Naive B cell (primary cell): ENCODE results near the gene TEAD3. TPM values are rescaled to one million over a fixed set of nuclear protein-coding genes. Genes with fewer than 3 reads are reported as not detected.
A peak's percentile ranks its signal among the peaks of the same experiment; 100 is the strongest.

Experiments
- ATAC-seq, 2 donors: fragments of 150-1000 bp; cut with Tn5 transposase; 2 replicates each; pipeline ENCODE4 v1.10.0; 2021; ENCODE audit warnings: low read depth in 2 of 2, mild to moderate bottlenecking in 2 of 2, moderate library complexity in 2 of 2
- DNase-seq: peaks from one replicate; pipeline ENCODE4 v3.0.0; 2022
- H3K27ac Mint-ChIP-seq, 6 donors: one replicate each; pipeline ENCODE4 v1.8.0; 2020 to 2022; ENCODE audit warnings: mild to moderate bottlenecking in 6 of 6, mixed read lengths in 6 of 6, moderate library complexity in 5 of 6, inconsistent platforms in 2 of 6
- H3K27me3 Mint-ChIP-seq, 3 donors: one replicate each; pipeline ENCODE4 v1.8.0; 2021 to 2022; ENCODE audit warnings: mixed read lengths in 3 of 3, mild to moderate bottlenecking in 1 of 3
- H3K36me3 Mint-ChIP-seq, 2 donors: one replicate each; pipeline ENCODE4 v1.8.0; 2020 to 2022; ENCODE audit warnings: mixed read lengths in 2 of 2, inconsistent platforms in 1 of 2, mild to moderate bottlenecking in 1 of 2
- H3K4me1 Mint-ChIP-seq, 3 donors: one replicate each; pipeline ENCODE4 v1.8.0; 2020 to 2022; ENCODE audit warnings: mixed read lengths in 3 of 3, inconsistent platforms in 1 of 3, mild to moderate bottlenecking in 1 of 3, moderate library complexity in 1 of 3
- H3K4me3 Mint-ChIP-seq, 8 donors: one replicate each; pipeline ENCODE4 v1.8.0; 2020 to 2022; ENCODE audit warnings: mild to moderate bottlenecking in 8 of 8, mixed read lengths in 8 of 8, moderate library complexity in 8 of 8, inconsistent platforms in 2 of 8
- H3K9me3 Mint-ChIP-seq, 7 donors: one replicate each; pipeline ENCODE4 v1.8.0; 2020 to 2022; ENCODE audit warnings: mixed read lengths in 7 of 7, mild to moderate bottlenecking in 5 of 7, inconsistent platforms in 2 of 7, moderate library complexity in 1 of 7
- polyA plus RNA-seq, 6 donors: library from polyadenylated mRNA; unstranded; fragments of 300-500 nt; fragmentation: Illumina TruSeq; gene quantifications; one replicate each; pipeline ENCODE4 v1.2.3, GENCODE V29; 2021; ENCODE audit warnings: low read depth in 6 of 6

The TEAD3 gene
- polyA plus RNA-seq, 6 donors from 2014 or later: 0.14 to 0.47 (median 0.45) TPM; not detected in 3

- peaks cover 0 to 4% (median 0%) of the 10 kb centered on the region in 7 donors for H3K9me3 Mint-ChIP-seq
- peaks cover 34 to 64% (median 60%) of the 10 kb centered on the region in 3 donors for H3K27me3 Mint-ChIP-seq
- no peak for ATAC-seq
- no peak overlapping the region for H3K27ac Mint-ChIP-seq
- H3K4me3 Mint-ChIP-seq: no peak overlapping the region
- DNase-seq: no peak
- no peaks in the 10 kb centered on the region for H3K36me3 Mint-ChIP-seq
- peaks cover 0 to 29% (median 9%) of the 10 kb centered on the region in 3 donors for H3K4me1 Mint-ChIP-seq
Observed at GRCh38 chr6:35508027-35508426, 11.1 kb upstream of the TEAD3 start.

- Mint-ChIP-seq H3K9me3 (peaks cover 0 to 4% (median 0%) of the 10 kb centered on the region in 7 donors), H3K27me3 (peaks cover 38 to 62% (median 53%) of the 10 kb centered on the region in 3 donors), H3K27ac (peak overlapping the region in 1 of 6 donors; percentile 57)
Observed at GRCh38 chr6:35507221-35507620, 10.3 kb upstream of the TEAD3 start.

DNA sequence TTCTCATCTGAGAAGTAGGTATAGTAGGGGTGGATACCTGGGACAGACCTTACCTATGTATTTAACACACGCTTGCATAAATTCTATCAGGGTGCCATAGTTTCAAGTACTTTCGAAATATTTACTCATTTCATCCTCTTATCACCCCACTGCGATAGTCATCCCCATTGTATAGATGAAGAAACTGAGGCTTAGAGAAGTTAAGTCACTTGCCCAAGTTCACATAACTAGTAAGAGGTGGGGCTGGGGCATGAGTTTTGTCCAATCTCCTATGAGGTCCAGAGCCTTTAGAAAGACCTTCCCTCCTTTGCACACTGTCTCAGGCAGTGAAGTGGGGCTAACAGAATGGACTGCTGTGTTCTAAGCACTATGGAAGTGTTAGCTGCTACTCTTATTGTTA lies 9.7 kb upstream of the TEAD3 start:
- H3K27ac Mint-ChIP-seq: no peak overlapping the region
- H3K9me3 Mint-ChIP-seq: peaks cover 0 to 4% (median 0%) of the 10 kb centered on the region in 7 donors
- H3K27me3 Mint-ChIP-seq: peaks cover 42 to 61% (median 55%) of the 10 kb centered on the region in 3 donors
- peaks cover 0 to 20% (median 4%) of the 10 kb centered on the region in 3 donors for H3K4me1 Mint-ChIP-seq
- ATAC-seq: no peak
- no peak for DNase-seq
- no peaks in the 10 kb centered on the region for H3K36me3 Mint-ChIP-seq
- no peak overlapping the region for H3K4me3 Mint-ChIP-seq

More at GRCh38 chr6:35507221-35507620, 10.3 kb upstream of the TEAD3 start:
- Mint-ChIP-seq H3K4me1 (peaks cover 0 to 27% (median 6%) of the 10 kb centered on the region in 3 donors), H3K4me3 (no peak overlapping the region), H3K36me3 (no peaks in the 10 kb centered on the region)
- no peak for DNase-seq
- ATAC-seq: no peak

DNA sequence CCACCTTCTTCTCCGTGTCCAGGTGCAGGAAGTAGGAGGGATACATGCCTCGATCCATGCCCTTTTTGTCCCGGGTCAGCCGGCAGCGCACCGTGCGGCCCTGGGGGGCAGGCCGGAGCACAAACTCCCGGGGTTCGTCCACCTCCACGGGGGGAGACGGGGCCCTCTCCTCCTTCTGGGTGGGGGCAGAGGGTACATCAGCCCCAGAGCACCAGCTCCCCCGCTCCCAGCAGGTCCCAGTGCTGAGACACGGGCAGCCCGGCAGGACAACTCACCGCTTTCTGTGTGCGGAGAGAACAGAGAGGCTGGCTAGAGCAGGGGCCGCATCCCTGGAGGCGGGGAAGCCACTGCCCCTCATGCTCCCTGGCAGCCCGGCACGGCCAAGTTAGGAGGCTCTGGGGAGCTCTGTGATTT lies 9.1 kb upstream of the TEAD3 start:
- Mint-ChIP-seq H3K4me3 (no peak overlapping the region), H3K9me3 (peaks cover 0 to 4% (median 0%) of the 10 kb centered on the region in 7 donors), H3K4me1 (peaks cover 0 to 15% (median 4%) of the 10 kb centered on the region in 3 donors), H3K27me3 (peaks cover 39 to 60% (median 55%) of the 10 kb centered on the region in 3 donors), H3K36me3 (no peaks in the 10 kb centered on the region), H3K27ac (no peak overlapping the region)
- DNase-seq (no peak), ATAC-seq (no peak)

DNA sequence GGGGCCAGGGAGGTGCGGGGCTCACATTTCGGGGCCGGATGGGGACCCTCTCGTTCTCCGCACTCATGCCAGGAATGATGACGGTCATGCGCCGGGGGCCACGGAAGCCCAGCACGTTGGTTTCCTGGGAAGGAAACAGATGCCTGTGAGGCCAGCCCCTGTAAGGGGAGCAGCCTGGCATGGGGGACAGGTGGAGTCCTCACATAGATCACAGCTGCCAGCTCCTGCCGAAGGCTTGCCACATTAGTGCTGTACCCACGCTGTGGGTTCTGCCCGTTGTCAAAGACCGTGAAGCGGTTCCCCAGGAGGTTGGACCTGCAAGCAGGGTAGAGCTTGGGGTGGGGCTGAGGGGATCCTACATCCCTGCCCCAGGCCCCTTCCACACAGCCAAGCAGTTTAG lies 6.7 kb upstream of the TEAD3 start:
- H3K36me3 Mint-ChIP-seq: no peaks in the 10 kb centered on the region
- peaks cover 0 to 4% (median 0%) of the 10 kb centered on the region in 7 donors for H3K9me3 Mint-ChIP-seq
- H3K27ac Mint-ChIP-seq: no peak overlapping the region
- H3K4me3 Mint-ChIP-seq: peak overlapping the region in 1 of 8 donors; percentile 15
- ATAC-seq (no peak), DNase-seq (no peak)
- peaks cover 46 to 60% (median 55%) of the 10 kb centered on the region in 3 donors for H3K27me3 Mint-ChIP-seq
- H3K4me1 Mint-ChIP-seq: peaks cover 3 to 5% (median 4%) of the 10 kb centered on the region in 3 donors

GRCh38 chr6:35501784-35502183 lies 4.9 kb upstream of the TEAD3 start:
- Mint-ChIP-seq H3K36me3 (no peaks in the 10 kb centered on the region), H3K27ac (peak overlapping the region in 1 of 6 donors; percentile 43), H3K4me1 (peaks cover 9 to 11% (median 11%) of the 10 kb centered on the region in 3 donors), H3K9me3 (no peaks in the 10 kb centered on the region), H3K4me3 (no peak overlapping the region), H3K27me3 (peaks cover 50 to 60% (median 51%) of the 10 kb centered on the region in 3 donors)
- no peak for DNase-seq
- no peak for ATAC-seq

GRCh38 chr6:35500782-35501181 lies 3.9 kb upstream of the TEAD3 start:
- H3K36me3 Mint-ChIP-seq: no peaks in the 10 kb centered on the region
- peaks cover 9 to 11% (median 11%) of the 10 kb centered on the region in 3 donors for H3K4me1 Mint-ChIP-seq
- ATAC-seq (no peak), DNase-seq (no peak)
- H3K27ac Mint-ChIP-seq: peak overlapping the region in 1 of 6 donors; percentile 75
- no peaks in the 10 kb centered on the region for H3K9me3 Mint-ChIP-seq
- peak overlapping the region in 2 of 8 donors; percentile 30 to 87 for H3K4me3 Mint-ChIP-seq
- H3K27me3 Mint-ChIP-seq: peaks cover 42 to 63% (median 45%) of the 10 kb centered on the region in 3 donors

DNA sequence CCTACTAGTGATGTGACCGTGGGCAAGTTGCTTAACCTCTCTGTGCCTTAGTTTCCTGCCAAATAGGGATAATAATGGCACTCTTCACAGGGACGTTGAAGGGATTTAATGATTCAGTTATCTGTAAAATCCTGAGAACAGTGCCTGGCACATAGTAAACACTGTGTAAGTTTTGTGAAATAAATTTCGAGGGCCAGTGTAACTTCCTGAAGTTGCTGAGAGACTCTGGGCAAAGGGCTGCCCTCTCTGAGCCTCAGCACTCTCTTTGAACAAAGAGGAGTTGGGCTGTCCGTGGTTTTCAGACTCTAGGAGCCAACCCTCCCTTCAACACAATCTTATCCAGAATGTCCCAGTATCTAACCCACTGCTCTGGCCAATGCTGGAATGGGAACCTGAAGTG lies 2.5 kb upstream of the TEAD3 start:
- no peak for ATAC-seq
- peaks cover 40 to 61% (median 42%) of the 10 kb centered on the region in 3 donors for H3K27me3 Mint-ChIP-seq
- peaks cover 9 to 19% (median 14%) of the 10 kb centered on the region in 3 donors for H3K4me1 Mint-ChIP-seq
- no peak overlapping the region for H3K27ac Mint-ChIP-seq
- H3K4me3 Mint-ChIP-seq: peak overlapping the region in 3 of 8 donors; percentile 77 to 87 (median 77)
- DNase-seq: no peak
- H3K36me3 Mint-ChIP-seq: no peaks in the 10 kb centered on the region
- H3K9me3 Mint-ChIP-seq: no peaks in the 10 kb centered on the region

DNA sequence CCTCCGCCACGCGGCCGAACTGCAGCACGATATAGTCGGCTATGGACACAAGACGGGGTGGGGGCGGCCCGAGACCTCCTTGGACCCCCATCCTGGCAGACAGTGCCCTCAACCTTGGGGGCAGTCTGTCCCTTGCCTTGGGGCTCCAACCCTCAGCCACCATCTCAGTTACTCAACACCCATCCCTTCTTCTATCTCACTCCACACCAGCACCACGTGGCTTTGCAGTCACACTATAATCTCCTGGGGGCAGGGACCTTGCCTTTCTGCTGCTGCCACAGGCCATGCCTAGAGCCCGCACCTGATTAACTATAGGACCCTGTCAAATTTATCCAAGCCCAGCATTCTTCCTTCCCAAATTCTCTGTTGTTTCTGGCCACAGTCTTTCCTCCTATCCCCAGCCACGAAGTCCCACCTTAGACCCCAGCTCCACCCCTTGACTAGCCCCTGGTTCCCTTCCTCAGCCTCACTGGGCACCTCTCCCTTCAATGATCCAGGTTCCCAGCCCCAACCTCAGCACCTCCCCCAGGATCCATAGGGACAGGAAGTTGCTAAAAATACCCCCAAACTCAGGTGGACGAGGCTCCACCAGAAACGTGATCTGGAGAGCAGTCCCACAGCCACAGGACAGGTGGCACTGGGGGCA lies 1.7 kb upstream of the TEAD3 start:
- H3K4me1 Mint-ChIP-seq: peaks cover 14 to 25% (median 19%) of the 10 kb centered on the region in 3 donors
- H3K36me3 Mint-ChIP-seq: no peaks in the 10 kb centered on the region
- H3K27me3 Mint-ChIP-seq: peaks cover 42 to 57% (median 45%) of the 10 kb centered on the region in 3 donors
- no peaks in the 10 kb centered on the region for H3K9me3 Mint-ChIP-seq
- peak overlapping the region; percentile 69 to 90 (median 78) for H3K4me3 Mint-ChIP-seq
- ATAC-seq (no peak), DNase-seq (no peak)
- H3K27ac Mint-ChIP-seq: peak overlapping the region in 3 of 6 donors; percentile 49 to 77 (median 67)

DNA sequence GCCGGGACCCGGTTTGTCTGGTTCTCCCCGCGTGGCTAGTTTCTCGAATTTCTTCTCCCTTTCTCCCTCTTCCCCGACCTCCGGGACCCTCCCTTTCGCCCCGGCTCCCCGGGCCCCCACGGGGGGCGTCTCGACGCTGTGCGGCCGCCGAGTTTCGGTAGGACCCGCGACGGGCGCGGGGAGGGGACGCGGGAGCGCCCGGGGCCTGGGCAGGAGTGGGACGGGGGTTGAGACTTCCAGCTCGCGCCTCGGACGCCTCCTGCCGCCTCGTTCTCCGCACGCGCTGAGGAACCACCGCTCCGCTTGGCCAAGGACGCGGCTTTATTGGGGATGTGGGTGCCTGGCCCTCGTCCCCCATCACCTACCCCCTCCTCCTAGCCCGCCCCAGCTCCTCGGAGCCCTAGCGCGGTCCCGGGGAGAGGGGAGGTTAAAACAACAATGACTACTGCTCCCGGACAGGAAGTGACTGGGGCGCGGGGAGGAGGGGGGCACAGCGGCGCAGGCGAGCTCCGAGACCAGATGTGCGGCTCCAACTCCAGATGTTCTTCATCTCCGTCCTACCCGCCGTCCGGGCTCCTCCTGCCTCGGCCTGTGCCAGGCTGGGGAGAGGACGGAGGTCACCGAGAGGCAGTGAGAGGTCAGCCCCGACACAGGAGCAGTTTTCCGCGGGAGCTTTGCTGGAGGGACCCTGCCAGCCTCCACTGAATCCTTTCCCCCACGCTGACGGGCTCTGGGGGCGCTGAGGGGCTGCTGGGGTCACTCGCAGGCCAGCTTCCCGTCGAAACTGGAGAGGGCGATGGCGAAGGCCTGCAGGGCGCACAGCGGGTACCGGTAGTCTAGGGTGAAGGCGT lies 917 bp upstream of the TEAD3 start:
- Mint-ChIP-seq H3K36me3 (no peaks in the 10 kb centered on the region), H3K9me3 (no peaks in the 10 kb centered on the region), H3K4me3 (peak overlapping the region; percentile 70 to 90 (median 80)), H3K4me1 (peaks cover 16 to 30% (median 20%) of the 10 kb centered on the region in 3 donors), H3K27me3 (peaks cover 40 to 56% (median 45%) of the 10 kb centered on the region in 3 donors), H3K27ac (peak overlapping the region in 2 of 6 donors; percentile 49 to 77)
- DNase-seq (peak; percentile 20), ATAC-seq (peak; percentile 27 to 34)

- ATAC-seq: no peak
- Mint-ChIP-seq H3K27ac (no peak overlapping the region), H3K4me1 (peaks cover 21 to 32% (median 23%) of the 10 kb centered on the region in 3 donors), H3K27me3 (peaks cover 32 to 52% (median 41%) of the 10 kb centered on the region in 3 donors), H3K9me3 (no peaks in the 10 kb centered on the region), H3K4me3 (peak overlapping the region; percentile 66 to 90 (median 84)), H3K36me3 (no peaks in the 10 kb centered on the region)
- no peak for DNase-seq
Observed at GRCh38 chr6:35496036-35496840, 641 bp downstream of the TEAD3 start.

DNA sequence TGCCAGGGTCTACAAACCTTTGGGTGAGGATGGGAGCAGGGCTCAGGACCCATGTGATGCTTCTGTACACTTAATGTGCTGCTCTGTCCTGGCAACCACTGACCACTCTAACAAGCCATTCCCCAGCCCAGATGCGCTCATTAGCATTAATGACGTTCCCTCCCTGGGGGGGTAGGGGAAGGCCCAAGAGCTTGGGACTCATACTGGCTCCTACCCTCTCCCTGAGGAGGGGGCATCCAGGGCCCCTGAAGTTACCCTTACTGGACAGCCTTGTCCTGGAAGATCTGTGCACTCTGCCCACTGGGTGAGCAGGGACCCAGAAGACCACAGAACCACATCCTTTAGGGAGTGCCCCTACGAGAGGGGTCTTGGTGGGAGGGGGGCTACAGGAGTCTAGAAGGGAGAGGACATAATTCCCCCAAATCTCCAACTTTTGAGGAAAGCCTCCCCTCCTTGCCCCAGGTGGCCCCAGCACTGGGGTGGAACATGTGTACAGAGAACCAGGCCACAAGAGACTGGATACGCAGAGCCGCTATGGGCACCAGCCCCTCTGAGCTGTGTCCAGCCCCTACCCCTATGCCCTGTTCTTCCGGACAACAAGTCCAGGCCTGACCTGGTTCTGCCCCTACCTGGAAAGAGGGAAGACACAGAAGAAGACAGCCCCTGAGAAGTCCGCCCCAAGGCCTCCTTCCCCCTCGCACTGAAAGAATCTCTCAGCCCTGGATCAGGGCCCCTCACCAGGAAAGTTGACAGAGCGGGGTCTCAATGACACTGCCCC lies 1.4 kb downstream of the TEAD3 start:
- Mint-ChIP-seq H3K36me3 (no peaks in the 10 kb centered on the region), H3K27ac (peak overlapping the region in 1 of 6 donors; percentile 15)

More for the DNA sequence above, 1.4 kb downstream of the TEAD3 start:
- ATAC-seq (no peak), DNase-seq (no peak)
- Mint-ChIP-seq H3K4me1 (peaks cover 21 to 32% (median 23%) of the 10 kb centered on the region in 3 donors), H3K27me3 (peaks cover 24 to 52% (median 41%) of the 10 kb centered on the region in 3 donors), H3K4me3 (peak overlapping the region; percentile 66 to 90 (median 84)), H3K9me3 (no peaks in the 10 kb centered on the region)
